UCSD-AML1 (cell line): Measurements from ENCODE around the gene MRPS22.
"Not testable (repeated sequence)": the region's sequence is repeated elsewhere in the genome, so short reads cannot be mapped to it uniquely, and the experiment has no call there.

Experiments used
- DNase-seq: peaks from one replicate; lab custom pipeline; 2025; ENCODE audit not compliant: unreplicated experiment; lab: John Stamatoyannopoulos, UW

The MRPS22 gene

GRCh38 chr3:139389552-139390368 is 45.9 kb downstream of the MRPS22 start, which contains the start of gene COPB2:
Gene COPB2 (minus strand): TSS chr3:139389647. CDS start chr3:139389550, 97 bp downstream.
- peak; percentile 99 for DNase-seq

- DNase-seq, result no peak
These were observed 50.3 kb downstream of the MRPS22 start for GRCh38 chr3:139394116-139394515.

DNA sequence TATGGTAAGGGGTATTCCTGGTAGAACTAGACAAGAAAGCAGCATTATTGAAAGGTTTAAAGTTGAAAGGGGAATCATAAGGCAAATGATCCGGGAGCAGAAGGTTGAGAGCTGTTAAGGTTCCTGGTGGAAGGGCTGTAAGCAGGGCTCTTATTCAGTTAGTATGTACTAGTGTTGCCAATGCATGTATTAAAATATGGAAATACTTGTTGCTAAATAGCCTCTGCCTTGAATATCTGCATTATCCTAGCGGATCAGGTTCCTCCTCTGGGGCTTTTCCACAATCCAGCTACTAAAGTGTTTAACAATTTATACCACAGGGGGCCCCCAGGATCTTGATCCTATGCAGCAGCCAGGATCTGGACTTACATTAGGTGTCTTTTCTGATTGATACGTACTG is 52.9 kb downstream of the MRPS22 start:
- DNase-seq, result no peak

- DNase-seq, result not testable (repeated sequence)
These were observed 57.3 kb downstream of the MRPS22 start for GRCh38 chr3:139401155-139401554.
